ENCODE results near the gene SREBF2.

DNA sequence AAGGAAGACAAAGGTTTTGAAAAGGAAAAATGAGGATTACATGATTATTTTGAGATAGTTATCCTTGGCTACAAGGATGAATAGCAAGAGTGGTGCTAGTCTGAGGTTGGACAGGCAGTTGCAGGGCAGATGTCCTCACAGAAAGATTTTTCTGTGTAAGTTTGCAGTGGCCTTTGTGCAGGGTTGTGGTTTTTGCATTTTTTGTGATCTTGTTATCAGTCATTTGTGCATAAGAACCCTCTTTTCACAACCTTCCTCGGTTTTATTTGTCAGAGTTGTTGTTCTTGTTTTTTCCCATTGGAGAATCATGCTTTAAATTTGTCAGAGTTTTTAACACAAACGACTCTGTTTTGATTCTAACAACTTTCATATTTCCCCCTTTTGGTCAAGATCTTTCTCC is 31.0 kb upstream of the SREBF2 start:
- TF ChIP-seq POLR2AphosphoS5 (IDR thresholded peaks at IDR 0.05; ENCODE audit: low read depth, low read length) (no peak), SIN3A (IDR thresholded peaks at IDR 0.05; ENCODE audit: borderline replicate concordance, insufficient read depth, low read length) (no peak), TAF1 (IDR thresholded peaks at IDR 0.05; ENCODE audit: borderline replicate concordance, insufficient read depth, low read length) (no peak)
- TF ChIP-seq, protein P1, sequence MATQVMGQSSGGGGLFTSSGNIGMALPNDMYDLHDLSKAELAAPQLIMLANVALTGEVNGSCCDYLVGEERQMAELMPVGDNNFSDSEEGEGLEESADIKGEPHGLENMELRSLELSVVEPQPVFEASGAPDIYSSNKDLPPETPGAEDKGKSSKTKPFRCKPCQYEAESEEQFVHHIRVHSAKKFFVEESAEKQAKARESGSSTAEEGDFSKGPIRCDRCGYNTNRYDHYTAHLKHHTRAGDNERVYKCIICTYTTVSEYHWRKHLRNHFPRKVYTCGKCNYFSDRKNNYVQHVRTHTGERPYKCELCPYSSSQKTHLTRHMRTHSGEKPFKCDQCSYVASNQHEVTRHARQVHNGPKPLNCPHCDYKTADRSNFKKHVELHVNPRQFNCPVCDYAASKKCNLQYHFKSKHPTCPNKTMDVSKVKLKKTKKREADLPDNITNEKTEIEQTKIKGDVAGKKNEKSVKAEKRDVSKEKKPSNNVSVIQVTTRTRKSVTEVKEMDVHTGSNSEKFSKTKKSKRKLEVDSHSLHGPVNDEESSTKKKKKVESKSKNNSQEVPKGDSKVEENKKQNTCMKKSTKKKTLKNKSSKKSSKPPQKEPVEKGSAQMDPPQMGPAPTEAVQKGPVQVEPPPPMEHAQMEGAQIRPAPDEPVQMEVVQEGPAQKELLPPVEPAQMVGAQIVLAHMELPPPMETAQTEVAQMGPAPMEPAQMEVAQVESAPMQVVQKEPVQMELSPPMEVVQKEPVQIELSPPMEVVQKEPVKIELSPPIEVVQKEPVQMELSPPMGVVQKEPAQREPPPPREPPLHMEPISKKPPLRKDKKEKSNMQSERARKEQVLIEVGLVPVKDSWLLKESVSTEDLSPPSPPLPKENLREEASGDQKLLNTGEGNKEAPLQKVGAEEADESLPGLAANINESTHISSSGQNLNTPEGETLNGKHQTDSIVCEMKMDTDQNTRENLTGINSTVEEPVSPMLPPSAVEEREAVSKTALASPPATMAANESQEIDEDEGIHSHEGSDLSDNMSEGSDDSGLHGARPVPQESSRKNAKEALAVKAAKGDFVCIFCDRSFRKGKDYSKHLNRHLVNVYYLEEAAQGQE (IDR thresholded peaks at IDR 0.05; ENCODE audit: insufficient read depth in 1 of 2, low read depth in 2 of 2, low read length in 2 of 2): no peak

All from PFSK-1 (cell line).